ENCODE results near the gene SMYD4.
"Not testable (repeated sequence)": the region's sequence is repeated elsewhere in the genome, so short reads cannot be mapped to it uniquely, and the experiment has no call there.

The SMYD4 gene

DNA sequence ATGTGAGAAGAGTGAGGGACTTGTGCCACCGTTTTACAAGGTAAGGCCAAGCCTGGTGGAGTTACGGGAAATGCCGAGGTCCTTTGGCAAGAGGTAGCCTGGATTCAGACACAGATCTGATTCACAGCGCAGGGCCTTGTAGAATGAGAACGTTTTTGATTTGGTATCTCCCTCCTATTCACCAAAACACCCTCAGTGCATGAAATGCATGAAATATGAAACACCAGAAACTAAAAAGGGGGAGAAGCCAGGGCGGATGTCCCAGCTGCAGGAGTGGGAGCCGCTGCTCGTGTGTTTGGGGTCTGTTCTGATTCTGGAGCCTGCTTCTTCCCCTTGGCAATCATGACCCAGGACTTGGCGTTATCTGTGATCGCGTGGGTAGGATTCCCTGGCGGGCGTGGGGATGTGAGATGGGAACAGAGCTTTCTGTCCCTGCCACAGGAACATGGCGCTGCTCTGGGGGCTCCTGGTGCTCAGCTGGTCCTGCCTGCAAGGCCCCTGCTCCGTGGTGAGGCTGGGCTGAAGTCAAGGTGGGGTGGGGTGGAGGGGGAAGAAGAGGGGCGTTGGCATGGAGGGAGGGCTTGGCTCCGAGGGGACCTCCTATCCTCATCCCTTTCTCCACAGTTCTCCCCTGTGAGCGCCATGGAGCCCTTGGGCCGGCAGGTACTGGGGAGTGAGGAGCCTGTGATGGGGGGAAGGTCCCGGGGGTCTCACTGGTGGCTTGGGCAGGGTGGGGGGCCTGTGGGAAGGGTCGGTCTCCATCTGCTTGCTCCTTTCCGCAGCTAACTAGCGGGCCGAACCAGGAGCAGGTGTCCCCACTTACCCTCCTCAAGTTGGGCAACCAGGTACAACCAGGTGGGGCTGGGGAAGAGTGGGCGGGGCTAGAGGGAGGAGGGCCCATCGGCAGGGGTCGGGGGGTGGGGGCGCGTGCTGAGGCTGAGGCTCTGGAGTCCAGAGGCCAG, 84.9 kb downstream of the SMYD4 start:
- CTCF ChIA-PET: interaction anchor here (0.7 kb wide), 1 partner anchor 10 kb away, joined by 4 read pairs; no protein-coding TSS in a partner anchor
- no peak for DNase-seq (ENCODE audit: low read depth, low spot score)

DNA sequence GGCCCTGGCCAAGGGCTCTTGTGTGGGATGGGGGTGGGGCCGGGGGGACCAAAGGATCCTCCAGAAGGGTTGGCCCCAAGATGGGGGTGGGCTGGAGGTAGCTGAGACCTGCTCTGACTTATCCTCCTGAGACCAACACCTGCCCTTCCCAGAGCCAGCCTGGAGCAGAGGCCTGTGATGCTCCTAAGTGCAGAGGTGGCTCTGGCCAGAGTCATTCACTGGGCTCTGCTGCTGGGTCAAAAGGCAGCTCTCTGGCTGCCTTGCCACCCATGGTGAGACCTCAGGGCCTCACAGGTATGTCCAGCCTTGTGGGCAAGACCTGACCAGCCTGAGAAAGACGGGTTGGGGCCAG, 86.6 kb downstream of the SMYD4 start:
- ChIA-PET POLR2A (no interaction called here), CTCF (no interaction called here)
- TF ChIP-seq, protein P1, sequence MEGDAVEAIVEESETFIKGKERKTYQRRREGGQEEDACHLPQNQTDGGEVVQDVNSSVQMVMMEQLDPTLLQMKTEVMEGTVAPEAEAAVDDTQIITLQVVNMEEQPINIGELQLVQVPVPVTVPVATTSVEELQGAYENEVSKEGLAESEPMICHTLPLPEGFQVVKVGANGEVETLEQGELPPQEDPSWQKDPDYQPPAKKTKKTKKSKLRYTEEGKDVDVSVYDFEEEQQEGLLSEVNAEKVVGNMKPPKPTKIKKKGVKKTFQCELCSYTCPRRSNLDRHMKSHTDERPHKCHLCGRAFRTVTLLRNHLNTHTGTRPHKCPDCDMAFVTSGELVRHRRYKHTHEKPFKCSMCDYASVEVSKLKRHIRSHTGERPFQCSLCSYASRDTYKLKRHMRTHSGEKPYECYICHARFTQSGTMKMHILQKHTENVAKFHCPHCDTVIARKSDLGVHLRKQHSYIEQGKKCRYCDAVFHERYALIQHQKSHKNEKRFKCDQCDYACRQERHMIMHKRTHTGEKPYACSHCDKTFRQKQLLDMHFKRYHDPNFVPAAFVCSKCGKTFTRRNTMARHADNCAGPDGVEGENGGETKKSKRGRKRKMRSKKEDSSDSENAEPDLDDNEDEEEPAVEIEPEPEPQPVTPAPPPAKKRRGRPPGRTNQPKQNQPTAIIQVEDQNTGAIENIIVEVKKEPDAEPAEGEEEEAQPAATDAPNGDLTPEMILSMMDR (IDR thresholded peaks at IDR 0.05; ENCODE audit: insufficient read depth, low read length, missing control alignments): no peak
- DNase-seq (ENCODE audit: low read depth, low spot score): no peak
- H3K4me3 ChIP-seq (ENCODE audit: low read depth, low read length): no peak overlapping the region

More for the DNA sequence above, 84.9 kb downstream of the SMYD4 start:
- TF ChIP-seq, protein P1 (IDR thresholded peaks at IDR 0.05; ENCODE audit: insufficient read depth, low read length, missing control alignments): no peak
- no peak overlapping the region for H3K4me3 ChIP-seq (ENCODE audit: low read depth, low read length)
- POLR2A ChIA-PET: no interaction called here

DNA sequence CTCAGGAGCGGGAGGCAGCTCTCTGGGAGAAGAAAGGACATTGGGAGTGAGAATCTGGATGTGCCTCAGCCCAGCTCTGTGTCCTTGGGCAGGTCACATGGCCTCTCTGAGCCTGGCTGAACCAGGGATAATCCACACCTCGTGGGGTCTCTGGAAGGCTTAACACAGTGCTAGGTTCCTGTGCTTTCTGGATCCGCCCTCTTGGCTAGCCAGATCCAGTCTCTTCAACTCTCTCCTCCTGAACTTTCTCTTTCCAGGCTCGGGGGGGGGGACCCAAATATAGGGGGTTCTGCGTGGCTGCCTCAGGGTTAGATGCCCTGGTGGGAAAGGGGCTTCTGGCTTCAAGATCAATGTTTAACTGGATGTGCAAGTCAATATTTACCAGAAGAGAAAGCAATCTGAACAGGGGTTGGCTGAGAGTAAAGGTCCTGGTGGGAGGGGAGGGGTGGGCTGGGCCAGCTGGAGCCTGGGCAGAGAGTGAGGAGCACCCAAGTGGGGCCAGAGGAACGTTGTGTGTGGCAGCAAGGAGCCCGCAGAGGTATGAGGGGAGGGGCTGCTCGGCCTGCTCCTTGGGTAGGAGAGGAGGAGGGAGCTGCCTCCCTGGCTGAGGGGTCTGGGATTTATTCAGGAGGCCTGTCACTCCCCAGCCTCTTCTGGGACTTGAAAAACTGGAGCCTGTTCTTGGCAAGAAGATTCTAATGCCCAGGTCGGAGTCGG, 87.2 kb downstream of the SMYD4 start, which contains the start of gene SERPINF2:
SERPINF2 (plus strand) TSS at position 501 of the 717 bp plus-strand sequence. CDS start 2,125 bp downstream, outside the sequence.
- TF ChIP-seq, protein P1 (IDR thresholded peaks at IDR 0.05; ENCODE audit: insufficient read depth, low read length, missing control alignments): no peak
- no peak within 1 kb of the TSS for H3K4me3 ChIP-seq (ENCODE audit: low read depth, low read length)
- ChIA-PET POLR2A (no interaction called here), CTCF (no interaction called here)
- DNase-seq (ENCODE audit: low read depth, low spot score): no peak

DNA sequence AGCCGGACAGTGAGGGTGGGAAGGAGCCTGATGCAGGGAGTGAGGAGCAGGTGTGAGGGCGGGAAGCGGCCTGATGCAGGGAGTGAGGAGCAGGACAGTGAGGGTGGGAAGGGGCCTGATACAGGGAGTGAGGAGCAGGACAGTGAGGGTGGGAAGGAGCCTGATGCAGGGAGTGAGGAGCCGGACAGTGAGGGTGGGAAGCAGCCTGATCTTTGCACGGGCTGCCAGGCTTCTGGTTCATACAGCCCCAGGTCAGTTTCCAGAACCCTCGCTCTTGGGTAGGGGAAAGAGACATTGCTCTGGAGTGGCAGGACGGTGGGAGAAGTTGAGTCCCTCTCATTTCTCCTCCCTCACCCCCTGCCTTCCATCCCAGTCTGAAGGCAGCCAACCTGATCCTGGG, 87.8 kb downstream of the SMYD4 start:
- CTCF ChIA-PET; H3K4me3 ChIP-seq (ENCODE audit: low read depth, low read length); DNase-seq (ENCODE audit: low read depth, low spot score); POLR2A ChIA-PET: not testable (repeated sequence)

DNA sequence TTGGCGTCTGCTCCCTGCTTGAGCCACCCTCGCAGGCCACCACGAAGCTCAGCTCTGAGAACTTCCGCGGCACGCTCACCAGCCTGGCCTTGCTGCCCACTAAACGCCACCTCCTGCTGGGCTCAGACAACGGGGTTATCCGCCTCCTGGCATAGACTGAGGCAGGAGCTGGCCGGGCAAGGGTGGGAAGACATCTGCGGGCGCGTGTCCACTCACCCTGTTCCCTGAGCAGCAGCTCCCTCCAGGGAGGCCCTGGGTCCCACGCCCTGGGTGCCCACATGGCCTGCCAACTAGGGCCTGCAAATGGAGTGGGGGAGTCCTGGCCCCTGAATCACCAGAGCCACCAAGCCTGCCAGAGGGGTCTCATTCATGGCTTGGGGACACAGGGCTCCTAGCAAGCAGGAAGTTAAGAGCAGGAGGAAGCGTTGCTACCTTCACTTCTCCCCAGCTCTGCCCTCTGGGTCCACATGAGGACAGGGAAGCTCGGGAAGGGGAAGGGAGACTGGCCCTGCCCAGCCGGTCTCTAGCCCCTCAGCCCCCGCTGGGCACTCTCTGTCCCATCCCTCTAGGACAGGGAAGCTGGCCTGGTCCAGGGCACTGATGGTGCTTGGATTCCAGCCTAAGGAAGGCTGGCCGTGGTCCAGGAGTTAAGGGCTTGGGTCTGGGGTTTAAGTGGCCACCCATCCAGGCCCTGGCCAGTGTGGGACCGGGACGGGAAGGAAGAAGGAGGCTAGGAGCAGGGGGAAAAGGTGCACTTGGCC, 92.0 kb downstream of the SMYD4 start:
- no peak overlapping the region for H3K4me3 ChIP-seq (ENCODE audit: low read depth, low read length)
- ChIA-PET CTCF (interaction anchor here (0.9 to 1.2 kb wide), 2 partner anchors 21 to 47 kb away, joined by 3 read pairs; no protein-coding TSS in a partner anchor), POLR2A (no interaction called here)
- no peak for DNase-seq (ENCODE audit: low read depth, low spot score)
- TF ChIP-seq, protein P1 (IDR thresholded peaks at IDR 0.05; ENCODE audit: insufficient read depth, low read length, missing control alignments): no peak

Data from AG04449 (cell line).